Ishikawa (cell line): Measurements from ENCODE around the gene LILRB2.

Experiments
- RAD21 ChIP-seq: IDR thresholded peaks from 2 replicates; pipeline ENCODE4 v1.6.1; 2012; ENCODE audit warnings: low read depth
- REST ChIP-seq: IDR thresholded peaks from 2 replicates; pipeline ENCODE4 v1.6.1; 2012; ENCODE audit warnings: low read depth, mild to moderate bottlenecking

- TF ChIP-seq REST = no peak
- no peak for TF ChIP-seq RAD21
Measured at GRCh38 chr19:54319892-54320670, 39.2 kb upstream of the LILRB2 start.
